CD4-positive, alpha-beta T cell treated with Interleukin-6 for 4 hours (primary cell): ENCODE results near the gene TPM4.
"Not testable (repeated sequence)": the region's sequence is repeated elsewhere in the genome, so short reads cannot be mapped to it uniquely, and the experiment has no call there.

Source experiments
- DNase-seq: peaks from one replicate; pipeline ENCODE4 v3.0.0-alpha.2; 2020; ENCODE audit warnings: mixed read lengths

Gene TPM4

DNA sequence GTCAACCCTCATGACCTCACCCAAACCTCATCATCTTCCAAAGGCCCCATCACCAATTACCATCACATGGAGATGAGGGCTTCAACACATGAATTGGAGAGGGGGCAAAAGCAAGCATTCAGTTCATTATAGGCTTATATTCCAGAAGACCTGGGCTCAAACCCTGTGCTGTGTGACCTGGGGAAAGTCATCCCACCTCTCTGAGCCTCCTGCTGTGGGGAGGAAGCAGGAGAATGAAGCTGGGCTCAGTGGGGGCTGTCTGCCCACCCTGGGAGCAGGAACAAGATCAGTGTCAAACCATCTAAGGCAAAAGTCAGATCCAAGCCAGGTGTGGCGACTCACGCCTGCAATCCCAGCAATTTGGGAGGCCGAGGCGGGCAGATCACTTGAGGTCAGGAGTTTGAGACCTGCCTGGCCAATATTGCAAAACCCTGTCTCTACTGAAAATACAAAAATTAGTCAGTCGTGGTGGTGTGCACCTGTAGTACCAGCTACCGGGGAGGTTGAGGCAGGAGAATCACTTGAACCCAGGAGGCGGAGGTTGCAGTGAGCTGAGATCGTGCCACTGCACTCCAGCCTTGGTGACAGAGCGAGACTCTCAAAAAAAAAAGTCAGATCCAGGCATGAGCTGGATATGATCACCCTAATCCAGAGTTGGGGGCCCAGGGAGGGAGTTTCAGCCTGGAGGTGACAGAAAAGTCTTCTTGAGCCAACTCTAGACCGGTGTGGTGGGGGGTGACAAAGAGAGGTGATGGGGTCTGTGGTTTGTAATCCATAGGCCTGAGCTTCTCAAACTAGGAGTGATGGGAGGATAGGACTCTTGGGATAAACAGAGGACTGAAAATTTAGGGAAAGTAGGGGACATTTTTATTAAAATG, 1.6 kb upstream of the TPM4 start:
- DNase-seq: no peak

- DNase-seq: no peak
These were observed 703 bp upstream of the TPM4 start for GRCh38 chr19:16075430-16076153.

- peak; percentile 57 for DNase-seq
These were observed 790 bp downstream of the TPM4 start for GRCh38 chr19:16076958-16077611.

GRCh38 chr19:16077984-16078758, 1.9 kb downstream of the TPM4 start:
- DNase-seq: peak; percentile 38

GRCh38 chr19:16078759-16079707, 2.7 kb downstream of the TPM4 start:
- DNase-seq: peak; percentile 81

- no peak for DNase-seq
These were observed 7.9 kb downstream of the TPM4 start for GRCh38 chr19:16084067-16084685.

- DNase-seq: no peak
These were observed 8.8 kb downstream of the TPM4 start for GRCh38 chr19:16085115-16085514.

- DNase-seq: not testable (repeated sequence)
These were observed 11.1 kb downstream of the TPM4 start for GRCh38 chr19:16087404-16087803.

GRCh38 chr19:16087940-16088339, 11.6 kb downstream of the TPM4 start:
- DNase-seq: no peak

DNA sequence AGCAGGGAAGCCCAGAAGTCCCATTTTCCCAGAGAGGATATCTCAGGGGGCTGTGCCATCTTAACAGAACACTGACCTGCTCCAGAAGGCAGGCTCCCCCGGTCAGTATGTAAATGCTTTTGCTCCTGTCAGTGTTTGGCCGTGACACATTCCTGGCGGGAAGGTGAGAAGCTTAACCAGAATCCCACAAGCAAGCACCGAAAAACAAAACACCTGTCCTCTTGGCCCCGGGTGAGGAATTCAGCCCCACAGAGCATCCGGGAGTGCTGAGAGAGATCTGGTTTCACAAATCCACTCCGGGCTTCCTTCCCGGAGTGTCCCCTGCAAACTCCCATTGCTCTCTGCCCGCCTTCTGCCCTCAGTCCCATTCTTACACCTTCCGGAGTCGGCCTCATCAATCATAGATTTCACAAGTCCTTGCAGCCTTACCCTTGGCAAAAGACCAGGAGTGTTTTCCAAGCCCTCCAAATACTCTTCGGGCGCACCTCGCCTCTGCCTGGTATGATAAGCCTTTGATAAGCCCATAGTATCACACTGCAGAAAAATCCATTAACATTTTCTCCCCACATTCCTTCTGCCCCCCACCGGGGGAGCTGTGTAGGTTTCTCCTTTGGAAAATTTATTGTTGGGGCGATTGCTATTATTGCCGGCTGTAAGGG, 12.2 kb downstream of the TPM4 start:
- no peak for DNase-seq

DNA sequence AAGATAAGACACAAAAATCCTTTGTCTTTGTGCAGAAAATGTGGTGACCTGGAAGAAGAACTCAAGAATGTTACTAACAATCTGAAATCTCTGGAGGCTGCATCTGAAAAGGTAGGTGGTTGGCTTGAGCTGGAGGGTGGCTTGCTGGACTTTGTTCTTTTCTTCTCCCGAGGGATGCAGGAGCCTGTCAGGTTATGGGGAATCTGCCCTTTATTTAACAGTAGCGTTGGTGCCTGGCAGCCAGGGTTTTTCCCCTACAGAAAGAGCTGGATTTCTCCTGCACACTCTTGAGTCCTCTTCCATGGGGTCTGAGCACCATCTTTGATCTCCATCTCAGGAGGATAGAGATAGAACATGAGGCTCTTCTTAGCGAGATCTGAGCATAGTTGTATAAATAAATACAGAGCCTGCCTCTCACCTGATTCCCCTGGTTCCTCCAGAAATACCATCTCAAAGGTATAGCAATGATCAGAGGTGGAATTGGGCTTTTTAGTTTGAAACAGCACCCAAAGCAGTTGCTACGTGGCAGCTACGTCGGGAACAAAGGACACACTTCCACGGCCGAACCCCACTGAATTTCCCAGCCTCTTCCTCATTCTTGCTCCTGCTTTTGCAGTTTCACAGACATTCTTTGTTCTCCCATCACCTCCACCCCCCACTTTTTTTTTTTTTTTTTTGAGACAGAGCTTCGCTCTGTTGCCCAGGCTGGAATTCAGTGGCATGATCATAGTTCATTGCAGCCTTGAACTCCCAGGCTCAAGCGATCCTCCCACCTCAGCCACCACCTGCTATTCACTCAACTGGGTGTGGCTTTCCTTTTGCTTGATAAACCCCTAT, 12.9 kb downstream of the TPM4 start:
- DNase-seq: no peak

DNA sequence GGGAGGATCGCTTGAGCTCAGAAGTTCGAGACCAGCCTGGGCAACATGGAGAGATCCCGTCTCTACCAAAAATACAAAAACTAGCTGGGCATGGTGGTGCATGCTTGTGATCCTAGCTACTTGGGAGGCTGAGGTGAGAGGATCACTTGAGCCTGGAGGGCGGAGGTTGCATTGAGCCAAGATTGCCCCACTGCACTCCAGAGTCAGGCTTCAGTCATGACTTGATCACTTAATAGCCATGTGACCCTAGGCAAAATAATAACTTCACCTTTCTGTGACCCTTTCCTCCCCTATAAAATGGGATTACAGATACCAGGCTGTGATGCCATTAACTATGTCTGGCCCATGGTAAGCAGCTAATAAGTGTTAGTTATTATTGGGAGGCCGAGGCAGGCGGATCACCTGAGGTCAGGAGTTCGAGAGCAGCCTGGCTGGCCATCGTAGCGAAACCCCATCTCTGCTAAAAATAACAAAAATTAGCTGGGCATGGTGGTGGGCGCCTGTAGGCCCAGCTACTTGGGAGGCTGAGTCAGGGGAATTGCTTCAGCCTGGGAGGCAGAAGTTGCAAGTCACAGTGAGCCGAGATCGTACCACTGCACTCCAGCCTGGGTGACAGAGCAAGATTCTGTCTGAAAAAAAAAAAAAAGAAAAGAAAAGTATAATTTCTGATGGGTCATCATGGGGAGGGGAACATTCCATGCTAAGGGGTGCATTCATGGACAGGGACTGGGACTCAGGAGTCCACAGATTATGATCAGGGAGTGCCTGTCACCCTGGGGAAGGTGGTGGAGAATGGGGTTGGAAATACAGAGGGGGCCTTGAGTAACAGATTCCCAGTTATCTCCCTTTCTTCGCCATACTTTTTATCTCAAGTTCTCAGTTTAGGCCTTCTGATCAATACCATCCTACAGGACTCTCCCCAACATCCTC, 15.5 kb downstream of the TPM4 start:
- DNase-seq: no peak

DNA sequence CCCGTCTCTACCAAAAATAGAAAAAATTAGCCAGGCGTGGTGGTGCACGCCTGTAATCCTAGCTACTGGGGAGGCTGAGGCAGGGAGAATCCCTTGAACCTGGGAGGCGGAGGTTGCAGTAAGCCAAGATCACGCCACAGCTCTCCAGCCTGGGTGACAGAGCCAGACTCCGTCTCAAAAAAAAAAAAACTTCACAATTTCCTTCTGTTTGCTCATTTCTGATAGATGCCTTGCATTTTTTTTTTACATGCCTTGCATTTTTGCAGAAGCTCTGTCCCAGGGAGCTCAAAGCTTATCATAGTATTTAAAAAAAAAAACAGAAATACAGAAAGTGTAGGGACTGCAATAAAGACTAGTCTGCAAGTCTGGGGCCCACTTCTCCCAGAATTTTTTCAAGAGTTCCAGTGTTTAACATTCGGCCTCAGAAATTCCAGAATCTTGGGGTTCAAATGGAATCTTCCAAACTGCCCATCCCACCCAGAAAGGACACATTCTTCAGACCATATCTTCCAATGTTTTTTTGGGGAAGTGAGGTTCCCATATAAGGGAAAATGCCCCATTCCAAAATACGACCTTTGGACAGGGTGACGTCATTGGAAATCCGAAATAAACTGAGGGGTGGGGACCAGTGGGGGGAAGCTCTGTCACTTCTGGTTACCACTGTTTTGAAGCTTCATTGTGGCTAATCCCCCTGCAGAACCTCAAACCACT, 18.2 kb downstream of the TPM4 start:
- no peak for DNase-seq

DNA sequence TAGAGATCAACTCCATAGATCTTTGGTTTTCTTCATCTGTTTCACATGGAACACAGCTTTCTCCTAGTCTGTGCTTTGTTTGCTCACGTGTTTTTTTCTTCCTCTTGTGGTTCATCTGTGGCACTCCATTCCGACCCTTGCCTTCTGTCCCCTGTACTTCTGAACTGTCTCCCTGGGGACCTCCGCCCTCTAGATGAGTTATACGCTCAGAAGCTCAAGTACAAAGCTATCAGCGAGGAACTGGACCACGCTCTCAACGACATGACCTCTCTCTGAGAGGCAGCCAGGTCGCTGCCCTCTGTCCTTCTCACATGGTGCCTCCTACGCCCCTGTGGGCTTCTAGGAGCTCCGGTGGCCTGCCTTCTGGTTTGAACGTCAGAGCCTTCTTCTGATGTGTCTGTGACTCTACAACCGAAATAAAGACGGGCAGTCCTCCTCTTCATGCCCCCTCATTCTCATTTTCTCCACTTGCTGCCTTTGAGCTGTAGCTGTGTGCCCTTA, 18.8 kb downstream of the TPM4 start:
- no peak for DNase-seq

DNA sequence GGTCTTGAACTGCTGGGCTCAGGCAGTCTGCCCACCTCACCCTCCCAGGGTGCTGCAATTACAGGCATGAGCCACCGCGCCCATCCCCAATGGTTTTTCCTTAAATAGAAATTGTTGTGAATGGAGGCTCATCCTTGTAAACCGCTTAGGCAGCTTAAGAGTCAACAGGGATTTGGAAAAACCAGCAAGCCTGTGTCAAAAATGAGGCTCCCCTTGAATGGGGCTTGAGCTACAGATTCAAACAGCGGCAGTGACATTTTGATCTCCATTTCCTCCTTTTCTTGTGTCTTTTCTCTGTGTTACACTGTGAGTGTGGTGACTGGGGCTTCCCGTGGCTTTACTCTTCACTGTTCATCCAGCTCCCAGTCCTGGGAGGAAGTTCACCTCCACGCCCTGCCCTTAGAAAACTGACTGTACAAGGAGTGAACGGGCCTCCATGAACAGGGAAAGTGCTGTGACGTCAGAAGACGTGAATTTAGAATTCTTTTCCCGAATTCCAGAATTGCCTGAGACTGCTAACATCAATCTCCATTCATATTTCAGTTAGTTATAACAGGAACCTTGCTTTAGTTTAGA, 20.1 kb downstream of the TPM4 start:
- DNase-seq: no peak

DNA sequence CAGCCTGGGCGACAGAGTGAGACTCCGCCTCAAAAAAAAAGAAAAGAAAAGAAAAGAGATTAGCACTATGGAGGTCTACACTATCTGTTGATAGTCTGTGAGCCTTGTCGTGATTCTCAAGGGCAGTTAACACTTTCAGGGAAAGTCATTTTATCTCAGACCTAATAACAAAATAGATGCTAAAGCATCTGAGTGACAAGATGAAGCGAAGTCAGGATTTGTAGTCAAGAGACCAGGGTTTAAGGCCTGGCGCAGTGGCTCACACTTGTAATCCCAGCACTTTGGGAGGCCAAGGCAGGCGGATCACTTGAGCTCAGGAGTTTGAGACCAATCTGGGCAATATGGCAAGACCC, 22.1 kb downstream of the TPM4 start:
- DNase-seq: no peak

DNA sequence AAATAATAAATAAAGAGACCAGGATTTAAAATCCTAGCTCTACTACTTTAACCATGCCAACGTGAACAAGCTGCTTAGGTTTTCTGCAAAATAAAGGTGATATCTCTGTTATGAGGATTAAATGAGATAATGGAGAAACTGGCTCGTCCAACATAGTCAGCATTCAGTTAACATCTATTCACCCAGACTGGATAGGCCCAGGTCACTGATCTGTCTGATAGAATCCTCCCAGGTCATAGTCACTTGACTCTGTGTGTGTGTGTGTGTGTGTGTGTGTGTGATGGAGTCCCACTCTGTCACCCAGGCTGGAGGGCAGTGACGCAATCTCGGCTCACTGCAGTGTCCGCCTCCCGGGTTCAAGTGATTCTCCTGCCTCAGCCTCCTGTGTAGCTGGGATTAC, 22.5 kb downstream of the TPM4 start:
- DNase-seq: no peak
